Neural progenitor cell (in vitro differentiated cells): ENCODE measurements around the gene SPATA24. TPM values are rescaled to one million over a fixed set of nuclear protein-coding genes. Genes with fewer than 3 reads are reported as not detected.

Experiments used
- DNase-seq: peaks from one replicate; pipeline ENCODE4 v3.0.0-alpha.2; 2016; ENCODE audit warnings: low spot score
- H2AFZ ChIP-seq: fragments of 200-600 bp; sonication (generic); replicated peaks from 2 replicates; pipeline ENCODE4 v1.6.1; 2016; ENCODE audit warnings: antibody characterized with exemption
- H3F3A ChIP-seq: fragments of 200-600 bp; sonication (generic); 2 replicates; pipeline ENCODE4 v1.6.1; 2016; ENCODE audit warnings: antibody characterized with exemption, low read depth
- H3K27ac ChIP-seq: fragments of 200-600 bp; sonication (generic); 2 replicates; pipeline ENCODE4 v1.5.1; 2016; ENCODE audit warnings: mild to moderate bottlenecking
- H3K27me3 ChIP-seq: fragments of 200-600 bp; sonication (generic); 2 replicates; pipeline ENCODE4 v1.6.1; 2016; ENCODE audit warnings: mild to moderate bottlenecking, moderate library complexity
- H3K36me3 ChIP-seq: fragments of 200-600 bp; sonication (generic); 2 replicates; pipeline ENCODE4 v1.5.1; 2016
- H3K4me1 ChIP-seq: fragments of 200-600 bp; sonication (generic); 2 replicates; pipeline ENCODE4 v1.6.1; 2016; ENCODE audit warnings: mixed run types
- H3K4me2 ChIP-seq: fragments of 200-600 bp; sonication (generic); 2 replicates; pipeline ENCODE4 v1.6.1; 2016
- H3K4me3 ChIP-seq: fragments of 200-600 bp; sonication (generic); 2 replicates; pipeline ENCODE4 v1.5.1; 2016
- H3K79me2 ChIP-seq: fragments of 200-600 bp; sonication (generic); 2 replicates; pipeline ENCODE4 v1.6.1; 2016; ENCODE audit warnings: low read depth
- H3K9ac ChIP-seq: fragments of 200-600 bp; sonication (generic); 2 replicates; pipeline ENCODE4 v1.6.1; 2016
- H3K9me3 ChIP-seq: fragments of 200-600 bp; sonication (generic); 2 replicates; pipeline ENCODE4 v1.5.1; 2016; ENCODE audit warnings: low read depth
- H4K20me1 ChIP-seq: fragments of 200-600 bp; sonication (generic); 2 replicates; pipeline ENCODE4 v1.6.1; 2016; ENCODE audit warnings: low read depth
- H3K27ac Mint-ChIP-seq: 3 replicates; pipeline ENCODE4 v1.8.0; 2021; ENCODE audit warnings: mixed read lengths
- H3K27me3 Mint-ChIP-seq: 2 replicates; pipeline ENCODE4 v1.8.0; 2022; ENCODE audit warnings: low read depth, mild to moderate bottlenecking, inconsistent platforms, moderate library complexity, mixed read lengths; ENCODE audit not compliant: insufficient read depth
- H3K36me3 Mint-ChIP-seq: 3 replicates; pipeline ENCODE4 v1.8.0; 2021; ENCODE audit warnings: mixed read lengths
- H3K4me1 Mint-ChIP-seq: 3 replicates; pipeline ENCODE4 v1.8.0; 2021; ENCODE audit warnings: mixed read lengths
- H3K4me3 Mint-ChIP-seq: 3 replicates; pipeline ENCODE4 v1.8.0; 2021; ENCODE audit warnings: mild to moderate bottlenecking, moderate library complexity, mixed read lengths
- H3K9me3 Mint-ChIP-seq: 3 replicates; pipeline ENCODE4 v1.8.0; 2020; ENCODE audit warnings: mixed read lengths
- EZH2 ChIP-seq: fragments of 200-600 bp; sonication (generic); IDR thresholded peaks from 2 replicates; pipeline ENCODE4 v1.6.1; 2017; ENCODE audit warnings: antibody characterized with exemption, mild to moderate bottlenecking, moderate library complexity
- EZH2phosphoT487 ChIP-seq: fragments of 200-600 bp; sonication (generic); IDR thresholded peaks from 2 replicates; pipeline ENCODE4 v1.6.1; 2017; ENCODE audit warnings: antibody characterized with exemption
- total RNA-seq: library from RNA; depleted of rRNA; stranded (reverse); fragments of >200 nt; gene quantifications from 2 replicates; pipeline ENCODE4 v1.2.3, GENCODE V29; 2015; ENCODE audit warnings: low replicate concordance
- TF ChIP-seq, protein P1 (sequence below): fragments of 200-600 bp; sonication (generic); IDR thresholded peaks from 2 replicates; pipeline ENCODE4 v1.5.1; 2017; ENCODE audit warnings: antibody characterized with exemption, mild to moderate bottlenecking

SPATA24 gene
- total RNA-seq, 1 donor from 2014 or later: 15.2 TPM

DNA sequence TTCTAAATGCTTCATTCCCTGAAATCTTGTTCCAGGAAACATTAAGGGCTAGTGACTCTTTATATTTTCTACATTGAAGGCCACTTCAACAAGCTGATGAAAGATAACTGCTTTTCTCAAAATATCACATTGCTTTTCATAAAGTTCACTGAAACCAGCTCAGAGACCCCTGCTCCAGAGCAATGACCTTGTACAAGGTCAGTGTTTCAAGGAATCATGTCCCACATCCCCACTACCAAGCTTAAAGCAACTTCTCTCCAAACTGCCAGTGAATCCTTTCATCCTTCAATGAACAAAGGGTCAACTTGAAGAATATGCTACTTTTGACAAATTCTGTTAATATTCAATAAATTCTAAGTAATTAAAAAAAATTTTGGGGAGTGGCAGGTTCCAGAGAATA, 12.0 kb upstream of the SPATA24 start:
- DNase-seq: no peak
- peaks cover 10% of the 10 kb centered on the region for H3K36me3 Mint-ChIP-seq

DNA sequence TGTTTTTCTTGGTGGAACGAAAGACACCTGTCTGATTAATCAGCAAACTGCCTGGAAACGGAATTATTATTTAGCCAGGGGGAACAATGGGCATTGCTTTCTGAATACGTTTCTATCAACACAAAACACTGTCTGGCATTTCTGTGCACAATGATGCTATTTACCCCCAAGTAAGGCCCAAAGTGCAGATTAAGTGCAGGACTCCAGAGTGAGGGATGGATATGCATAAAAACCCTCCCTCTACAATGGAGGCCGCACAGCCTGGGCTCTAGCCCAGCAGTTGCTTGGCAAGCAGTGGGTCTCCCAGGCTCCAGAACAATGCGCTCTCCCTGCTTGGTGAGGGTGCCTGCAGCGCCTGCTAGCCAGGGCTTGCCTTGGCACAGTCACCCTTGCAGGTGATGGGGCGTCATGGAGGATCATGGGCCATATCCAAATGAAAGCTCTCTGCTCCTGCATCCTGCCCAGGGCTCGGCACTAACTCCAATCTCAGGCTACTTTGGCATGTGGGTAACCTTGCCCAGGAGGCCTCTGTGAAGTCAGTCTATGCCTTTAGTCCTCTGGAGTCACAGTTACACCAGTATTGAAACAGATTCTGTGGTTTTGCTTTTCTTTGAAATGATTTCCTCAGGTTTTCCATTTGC, 11.5 kb upstream of the SPATA24 start:
- no peak for DNase-seq
- no peaks in the 10 kb centered on the region for H4K20me1 ChIP-seq
- Mint-ChIP-seq H3K27me3 (no peaks in the 10 kb centered on the region), H3K27ac (no peak overlapping the region), H3K4me1 (peaks cover 18% of the 10 kb centered on the region), H3K9me3 (no peaks in the 10 kb centered on the region), H3K4me3 (no peak overlapping the region), H3K36me3 (peaks cover 10% of the 10 kb centered on the region)
- no peaks in the 10 kb centered on the region for H3K27me3 ChIP-seq
- no peak overlapping the region for H3K27ac ChIP-seq
- H3K9me3 ChIP-seq: no peaks in the 10 kb centered on the region
- H3K9ac ChIP-seq: no peak overlapping the region
- H3K4me3 ChIP-seq: no peak overlapping the region
- TF ChIP-seq EZH2: no peak
- no peak for TF ChIP-seq EZH2phosphoT487
- TF ChIP-seq, protein P1, sequence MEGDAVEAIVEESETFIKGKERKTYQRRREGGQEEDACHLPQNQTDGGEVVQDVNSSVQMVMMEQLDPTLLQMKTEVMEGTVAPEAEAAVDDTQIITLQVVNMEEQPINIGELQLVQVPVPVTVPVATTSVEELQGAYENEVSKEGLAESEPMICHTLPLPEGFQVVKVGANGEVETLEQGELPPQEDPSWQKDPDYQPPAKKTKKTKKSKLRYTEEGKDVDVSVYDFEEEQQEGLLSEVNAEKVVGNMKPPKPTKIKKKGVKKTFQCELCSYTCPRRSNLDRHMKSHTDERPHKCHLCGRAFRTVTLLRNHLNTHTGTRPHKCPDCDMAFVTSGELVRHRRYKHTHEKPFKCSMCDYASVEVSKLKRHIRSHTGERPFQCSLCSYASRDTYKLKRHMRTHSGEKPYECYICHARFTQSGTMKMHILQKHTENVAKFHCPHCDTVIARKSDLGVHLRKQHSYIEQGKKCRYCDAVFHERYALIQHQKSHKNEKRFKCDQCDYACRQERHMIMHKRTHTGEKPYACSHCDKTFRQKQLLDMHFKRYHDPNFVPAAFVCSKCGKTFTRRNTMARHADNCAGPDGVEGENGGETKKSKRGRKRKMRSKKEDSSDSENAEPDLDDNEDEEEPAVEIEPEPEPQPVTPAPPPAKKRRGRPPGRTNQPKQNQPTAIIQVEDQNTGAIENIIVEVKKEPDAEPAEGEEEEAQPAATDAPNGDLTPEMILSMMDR: no peak
- H3K4me1 ChIP-seq: peaks cover 22% of the 10 kb centered on the region
- H3K4me2 ChIP-seq: no peak overlapping the region
- H3K36me3 ChIP-seq: no peaks in the 10 kb centered on the region
- no peaks in the 10 kb centered on the region for H3K79me2 ChIP-seq
- H3F3A ChIP-seq: peaks cover 33% of the 10 kb centered on the region
- H2AFZ ChIP-seq: no peak overlapping the region

More for the DNA sequence above, 12.0 kb upstream of the SPATA24 start:
- Histone ChIP-seq H4K20me1 (no peaks in the 10 kb centered on the region), H3K9ac (no peak overlapping the region), H3K27ac (no peak overlapping the region), H2AFZ (no peak overlapping the region), H3K36me3 (no peaks in the 10 kb centered on the region), H3K9me3 (no peaks in the 10 kb centered on the region), H3K4me3 (no peak overlapping the region), H3K4me1 (peaks cover 28% of the 10 kb centered on the region), H3K27me3 (no peaks in the 10 kb centered on the region), H3F3A (peaks cover 37% of the 10 kb centered on the region), H3K4me2 (no peak overlapping the region), H3K79me2 (no peaks in the 10 kb centered on the region)
- H3K4me1 Mint-ChIP-seq: peaks cover 22% of the 10 kb centered on the region
- no peaks in the 10 kb centered on the region for H3K9me3 Mint-ChIP-seq
- TF ChIP-seq EZH2: no peak
- no peak overlapping the region for H3K4me3 Mint-ChIP-seq
- H3K27me3 Mint-ChIP-seq: no peaks in the 10 kb centered on the region
- H3K27ac Mint-ChIP-seq: peak overlapping the region; percentile 72

DNA sequence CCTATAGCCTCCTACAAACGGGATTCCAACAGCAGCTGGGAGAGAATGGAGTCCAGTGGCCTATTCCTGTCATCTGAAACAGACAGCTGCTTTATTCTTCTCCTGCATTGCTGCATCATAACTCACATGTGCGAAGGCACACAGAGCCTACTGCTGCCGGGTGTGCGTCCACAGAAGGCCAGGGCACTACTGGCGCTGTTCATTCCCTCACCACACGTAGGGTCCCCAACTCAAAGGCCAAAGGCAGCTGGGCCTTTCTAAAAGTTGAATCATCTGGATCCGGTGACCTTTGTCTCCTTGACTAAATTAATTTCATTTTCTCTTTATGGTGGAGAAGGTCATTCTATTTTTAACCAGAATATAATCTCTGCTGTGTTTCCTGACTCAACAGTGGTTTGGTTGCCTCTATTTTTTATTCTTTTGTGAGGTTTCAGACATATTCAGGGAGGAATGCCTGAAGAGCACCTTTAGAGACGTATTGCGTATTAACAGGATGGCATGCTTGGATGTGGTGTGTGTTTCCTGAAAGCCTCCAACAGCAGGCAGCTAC, 10.8 kb upstream of the SPATA24 start:
- DNase-seq: no peak
- Histone ChIP-seq H3K27me3 (no peaks in the 10 kb centered on the region), H3K4me3 (no peak overlapping the region), H3K79me2 (no peaks in the 10 kb centered on the region), H3K9ac (no peak overlapping the region), H4K20me1 (no peaks in the 10 kb centered on the region), H2AFZ (no peak overlapping the region), H3F3A (peaks cover 26% of the 10 kb centered on the region), H3K9me3 (no peaks in the 10 kb centered on the region), H3K4me1 (peaks cover 16% of the 10 kb centered on the region), H3K36me3 (no peaks in the 10 kb centered on the region), H3K27ac (no peak overlapping the region), H3K4me2 (no peak overlapping the region)
- Mint-ChIP-seq H3K27me3 (no peaks in the 10 kb centered on the region), H3K4me1 (peaks cover 11% of the 10 kb centered on the region), H3K36me3 (peaks cover 10% of the 10 kb centered on the region), H3K27ac (no peak overlapping the region), H3K9me3 (no peaks in the 10 kb centered on the region), H3K4me3 (no peak overlapping the region)
- no peak for TF ChIP-seq EZH2
- TF ChIP-seq EZH2phosphoT487: no peak
- TF ChIP-seq, protein P1: no peak

DNA sequence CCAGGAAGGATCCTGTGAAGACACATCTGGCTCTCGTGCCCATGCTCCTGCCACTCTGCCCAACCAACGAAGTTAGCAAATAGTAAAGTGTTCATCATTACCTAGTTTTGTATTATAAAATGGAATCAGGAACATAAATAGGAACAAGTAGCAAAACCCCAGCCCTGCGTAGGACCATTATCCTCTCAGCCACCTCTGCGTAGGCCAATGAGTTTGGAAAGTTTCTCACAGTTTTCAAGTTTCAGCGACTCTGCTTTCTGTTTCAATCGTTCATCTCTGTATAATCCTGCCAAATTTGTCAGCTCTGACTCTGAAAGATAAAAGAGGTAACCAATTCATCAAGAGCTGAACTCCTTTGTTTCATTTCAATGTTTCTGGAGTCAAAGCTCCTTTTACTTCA, 10.1 kb upstream of the SPATA24 start:
- Histone ChIP-seq H3K27me3 (no peaks in the 10 kb centered on the region), H3K4me1 (peaks cover 9% of the 10 kb centered on the region), H3F3A (peaks cover 19% of the 10 kb centered on the region), H3K79me2 (no peaks in the 10 kb centered on the region), H4K20me1 (no peaks in the 10 kb centered on the region), H3K27ac (no peak overlapping the region), H2AFZ (no peak overlapping the region), H3K4me2 (no peak overlapping the region), H3K9ac (no peak overlapping the region), H3K9me3 (no peaks in the 10 kb centered on the region), H3K36me3 (no peaks in the 10 kb centered on the region), H3K4me3 (no peak overlapping the region)
- no peak overlapping the region for H3K27ac Mint-ChIP-seq
- TF ChIP-seq, protein P1: no peak
- TF ChIP-seq EZH2 (no peak), EZH2phosphoT487 (no peak)
- no peaks in the 10 kb centered on the region for H3K27me3 Mint-ChIP-seq
- H3K36me3 Mint-ChIP-seq: peaks cover 10% of the 10 kb centered on the region
- no peaks in the 10 kb centered on the region for H3K9me3 Mint-ChIP-seq
- no peak overlapping the region for H3K4me3 Mint-ChIP-seq
- no peak for DNase-seq
- peaks cover 7% of the 10 kb centered on the region for H3K4me1 Mint-ChIP-seq
